ENCODE results near the gene TMEM150C.

GRCh38 chr4:82577451-82577850, 15.7 kb upstream of the TMEM150C start:
- TF ChIP-seq CTCF (IDR thresholded peaks at IDR 0.05) (no peak), EP300 (IDR thresholded peaks at IDR 0.05) (no peak), POLR2AphosphoS5 (IDR thresholded peaks at IDR 0.05) (no peak), POLR2A (IDR thresholded peaks at IDR 0.05) (no peak)
